Gastrocnemius medialis (tissue), 4 donors: ENCODE data around the gene MIB2.

Source experiments
- CTCF ChIP-seq, 5 experiments: fragments of 450-650 bp in 3 of 5; fragments of 200-600 bp in 2 of 5; sonication (generic) in 2 of 5; IDR thresholded peaks in 4 of 5; conservative IDR thresholded peaks in 1 of 5; 1 replicate in 4 of 5; 2 replicates in 1 of 5; pipeline ENCODE4 v1.5.1; 2016 to 2019; ENCODE audit warnings: antibody characterized with exemption in 5 of 5, mild to moderate bottlenecking in 3 of 5, moderate library complexity in 3 of 5
- POLR2A ChIP-seq, 2 donors: fragments of 450-650 bp; IDR thresholded peaks; one replicate each; pipeline ENCODE4 v1.6.1; 2017; ENCODE audit warnings: antibody characterized with exemption in 2 of 2, mild to moderate bottlenecking in 2 of 2, moderate library complexity in 2 of 2

- TF ChIP-seq CTCF (IDR thresholded peaks at IDR 0.05 in 4 of 5, conservative IDR thresholded peaks at IDR 0.05 in 1 of 5) (no peak), POLR2A (IDR thresholded peaks at IDR 0.05) (no peak)
Observed at GRCh38 chr1:1617925-1618324, 2.6 kb downstream of the MIB2 start.
